ENCODE results near the gene PRR12.
"Not testable (repeated sequence)": the region's sequence is repeated elsewhere in the genome, so short reads cannot be mapped to it uniquely, and the experiment has no call there.

Gene PRR12

DNA sequence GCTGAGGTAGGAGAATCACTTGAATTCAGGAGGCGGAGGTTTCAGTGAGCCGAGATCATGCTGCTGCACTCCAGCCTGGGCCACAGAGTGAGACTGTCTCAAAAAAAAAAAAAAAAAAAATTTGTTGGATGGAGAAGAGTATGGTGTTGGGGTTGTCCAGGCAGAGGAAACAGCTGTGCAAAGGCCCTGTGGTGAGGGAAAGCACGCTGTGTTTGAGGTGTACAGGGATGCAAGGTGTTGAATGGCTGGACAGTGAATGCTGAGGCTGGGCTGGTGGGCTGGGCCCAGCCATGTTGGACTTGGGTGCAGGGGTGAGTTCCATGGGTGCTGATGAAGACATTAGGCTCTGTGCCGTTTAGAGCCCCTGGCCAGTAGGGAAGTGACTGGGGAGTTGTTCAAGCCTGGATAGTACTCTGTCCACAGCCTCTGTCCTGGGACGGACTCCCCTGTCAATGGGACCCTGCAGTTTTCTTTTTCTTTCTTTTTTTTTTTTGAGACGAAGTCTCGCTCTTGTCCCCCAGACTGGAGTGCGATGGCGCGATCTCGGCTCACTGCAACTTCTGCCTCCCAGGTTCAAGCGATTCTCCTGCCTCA is 18.6 kb downstream of the PRR12 start:
- Mint-ChIP-seq H3K27ac (peak overlapping the region; percentile 25), H3K27me3 (ENCODE audit: low read depth, poor library complexity) (no peaks in the 10 kb centered on the region), H3K4me3 (no peak overlapping the region), H3K36me3 (ENCODE audit: low read depth) (peaks cover 42% of the 10 kb centered on the region), H3K9me3 (no peaks in the 10 kb centered on the region), H3K4me1 (no peaks in the 10 kb centered on the region)
- no peak for DNase-seq
- TF ChIP-seq, protein P1, sequence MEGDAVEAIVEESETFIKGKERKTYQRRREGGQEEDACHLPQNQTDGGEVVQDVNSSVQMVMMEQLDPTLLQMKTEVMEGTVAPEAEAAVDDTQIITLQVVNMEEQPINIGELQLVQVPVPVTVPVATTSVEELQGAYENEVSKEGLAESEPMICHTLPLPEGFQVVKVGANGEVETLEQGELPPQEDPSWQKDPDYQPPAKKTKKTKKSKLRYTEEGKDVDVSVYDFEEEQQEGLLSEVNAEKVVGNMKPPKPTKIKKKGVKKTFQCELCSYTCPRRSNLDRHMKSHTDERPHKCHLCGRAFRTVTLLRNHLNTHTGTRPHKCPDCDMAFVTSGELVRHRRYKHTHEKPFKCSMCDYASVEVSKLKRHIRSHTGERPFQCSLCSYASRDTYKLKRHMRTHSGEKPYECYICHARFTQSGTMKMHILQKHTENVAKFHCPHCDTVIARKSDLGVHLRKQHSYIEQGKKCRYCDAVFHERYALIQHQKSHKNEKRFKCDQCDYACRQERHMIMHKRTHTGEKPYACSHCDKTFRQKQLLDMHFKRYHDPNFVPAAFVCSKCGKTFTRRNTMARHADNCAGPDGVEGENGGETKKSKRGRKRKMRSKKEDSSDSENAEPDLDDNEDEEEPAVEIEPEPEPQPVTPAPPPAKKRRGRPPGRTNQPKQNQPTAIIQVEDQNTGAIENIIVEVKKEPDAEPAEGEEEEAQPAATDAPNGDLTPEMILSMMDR (IDR thresholded peaks at IDR 0.05) = no peak

- H3K27ac Mint-ChIP-seq = peak overlapping the region; percentile 72
- TF ChIP-seq, protein P1 (IDR thresholded peaks at IDR 0.05) = no peak
- no peak for DNase-seq
- peaks cover 62% of the 10 kb centered on the region for H3K36me3 Mint-ChIP-seq (ENCODE audit: low read depth)
- H3K27me3 Mint-ChIP-seq (ENCODE audit: low read depth, poor library complexity) = no peaks in the 10 kb centered on the region
- no peaks in the 10 kb centered on the region for H3K4me1 Mint-ChIP-seq
- H3K9me3 Mint-ChIP-seq = no peaks in the 10 kb centered on the region
- no peak overlapping the region for H3K4me3 Mint-ChIP-seq
Observed at GRCh38 chr19:49613374-49613773, 22.4 kb downstream of the PRR12 start.

DNA sequence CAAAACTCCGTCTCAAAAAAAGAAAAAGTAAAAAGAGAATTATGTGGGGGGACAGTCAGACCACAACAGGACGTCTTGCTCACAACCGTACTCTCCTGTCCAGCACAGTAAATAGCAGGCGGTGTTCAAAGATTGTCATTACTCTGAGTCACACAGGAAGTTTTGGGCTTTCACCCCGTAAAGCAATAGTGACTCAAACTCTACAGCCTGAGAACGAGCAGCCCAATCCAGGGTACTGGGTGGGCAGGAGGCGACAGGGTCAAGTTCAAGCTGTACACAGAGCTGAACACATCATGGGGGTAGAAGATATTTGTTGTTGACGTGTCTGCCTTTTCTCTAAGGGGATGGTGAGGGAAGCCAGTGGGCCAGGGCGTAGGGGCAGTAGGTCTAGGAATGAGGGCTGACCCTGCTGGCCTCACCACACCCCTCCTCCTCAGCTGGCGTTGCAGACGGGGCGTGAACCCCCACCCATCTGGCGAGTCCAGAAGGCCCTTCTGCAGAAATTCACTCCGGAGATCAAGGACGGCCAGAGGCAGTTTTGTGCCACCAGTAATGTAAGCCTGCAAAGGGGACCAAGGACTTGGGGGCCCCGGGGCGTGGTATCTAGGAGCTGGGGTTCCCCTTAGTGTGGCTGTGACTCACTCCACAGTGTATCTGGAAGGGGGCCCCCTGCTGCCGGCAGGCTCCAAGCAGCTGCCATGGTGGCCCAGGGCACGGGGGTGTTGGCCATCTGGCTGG is 23.3 kb downstream of the PRR12 start:
- H3K27me3 Mint-ChIP-seq (ENCODE audit: low read depth, poor library complexity) = no peaks in the 10 kb centered on the region
- DNase-seq = no peak
- H3K36me3 Mint-ChIP-seq (ENCODE audit: low read depth) = peaks cover 62% of the 10 kb centered on the region
- no peaks in the 10 kb centered on the region for H3K9me3 Mint-ChIP-seq
- TF ChIP-seq, protein P1 (IDR thresholded peaks at IDR 0.05) = no peak
- no peaks in the 10 kb centered on the region for H3K4me1 Mint-ChIP-seq
- H3K4me3 Mint-ChIP-seq = no peak overlapping the region
- peak overlapping the region; percentile 90 for H3K27ac Mint-ChIP-seq

DNA sequence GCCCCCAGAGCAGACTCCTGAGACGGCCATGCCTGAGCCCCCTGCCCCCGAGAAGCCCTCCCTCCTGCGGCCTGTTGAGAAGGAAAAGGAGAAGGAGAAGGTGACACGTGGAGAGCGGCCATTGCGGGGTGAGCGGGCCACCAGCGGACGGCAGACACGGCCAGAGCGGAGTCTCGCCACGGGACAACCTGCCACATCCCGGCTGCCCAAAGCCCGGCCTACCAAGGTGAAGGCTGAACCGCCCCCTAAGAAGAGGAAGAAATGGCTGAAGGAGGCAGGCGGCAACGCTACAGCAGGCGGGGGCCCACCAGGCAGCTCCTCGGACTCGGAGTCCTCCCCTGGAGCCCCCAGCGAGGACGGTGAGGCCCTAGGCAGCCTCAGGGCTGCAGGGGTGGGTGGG is 24.9 kb downstream of the PRR12 start:
- H3K27me3 Mint-ChIP-seq (ENCODE audit: low read depth, poor library complexity) = no peaks in the 10 kb centered on the region
- peaks cover 53% of the 10 kb centered on the region for H3K36me3 Mint-ChIP-seq (ENCODE audit: low read depth)
- H3K4me1 Mint-ChIP-seq = no peaks in the 10 kb centered on the region
- no peak for DNase-seq
- no peaks in the 10 kb centered on the region for H3K9me3 Mint-ChIP-seq
- TF ChIP-seq, protein P1 (IDR thresholded peaks at IDR 0.05) = no peak
- H3K4me3 Mint-ChIP-seq = no peak overlapping the region
- no peak overlapping the region for H3K27ac Mint-ChIP-seq

DNA sequence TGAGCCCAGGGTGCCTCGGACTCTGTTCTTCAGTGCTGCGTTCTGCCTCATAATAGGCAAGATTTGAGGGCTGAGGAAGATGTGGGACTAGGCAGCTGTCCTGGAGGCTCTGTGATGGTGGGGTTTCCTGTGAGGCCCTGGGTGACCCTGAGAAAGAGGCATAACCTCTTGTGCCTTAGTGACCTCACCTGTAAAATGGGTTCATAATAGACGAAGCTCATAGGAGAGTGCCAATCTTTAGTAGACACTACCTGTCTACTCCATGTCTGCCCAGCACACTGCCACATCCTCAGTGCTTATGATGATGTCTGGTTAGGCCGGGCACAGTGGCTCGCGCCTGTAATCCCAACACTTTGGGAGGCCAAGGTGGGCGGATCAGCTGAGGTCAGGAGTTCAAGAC is 25.6 kb downstream of the PRR12 start:
- TF ChIP-seq, protein P1 (IDR thresholded peaks at IDR 0.05) = no peak
- no peaks in the 10 kb centered on the region for H3K27me3 Mint-ChIP-seq (ENCODE audit: low read depth, poor library complexity)
- no peak overlapping the region for H3K27ac Mint-ChIP-seq
- no peaks in the 10 kb centered on the region for H3K9me3 Mint-ChIP-seq
- no peak overlapping the region for H3K4me3 Mint-ChIP-seq
- no peak for DNase-seq
- H3K4me1 Mint-ChIP-seq = no peaks in the 10 kb centered on the region
- H3K36me3 Mint-ChIP-seq (ENCODE audit: low read depth) = peaks cover 53% of the 10 kb centered on the region

DNA sequence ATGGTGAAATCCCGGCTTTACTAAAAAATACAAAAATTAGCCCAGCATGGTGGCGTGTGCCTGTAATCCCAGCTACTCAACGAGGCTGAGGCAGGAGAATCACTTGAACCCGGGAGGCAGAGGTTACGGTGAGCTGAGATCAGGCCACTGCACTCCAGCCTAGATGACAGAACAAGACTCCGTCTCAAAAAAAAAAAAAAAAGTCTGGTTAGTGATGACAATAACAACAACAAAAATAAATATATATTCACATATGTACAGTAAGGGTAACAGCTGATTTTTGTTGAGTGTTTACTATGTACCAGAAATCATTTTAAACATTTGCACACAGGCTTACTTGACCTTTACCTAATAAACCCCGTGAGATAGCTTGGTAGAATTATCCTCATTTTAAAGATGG is 26.0 kb downstream of the PRR12 start:
- Mint-ChIP-seq H3K27me3 (ENCODE audit: low read depth, poor library complexity) (peaks cover under 1% of the 10 kb centered on the region), H3K4me1 (no peaks in the 10 kb centered on the region), H3K4me3 (no peak overlapping the region), H3K36me3 (ENCODE audit: low read depth) (peaks cover 57% of the 10 kb centered on the region), H3K9me3 (no peaks in the 10 kb centered on the region), H3K27ac (no peak overlapping the region)
- TF ChIP-seq, protein P1 (IDR thresholded peaks at IDR 0.05) = no peak
- DNase-seq = no peak

GRCh38 chr19:49617860-49618259 is 26.9 kb downstream of the PRR12 start:
- H3K27ac Mint-ChIP-seq; H3K4me1 Mint-ChIP-seq; H3K27me3 Mint-ChIP-seq (ENCODE audit: low read depth, poor library complexity); H3K4me3 Mint-ChIP-seq; DNase-seq; H3K9me3 Mint-ChIP-seq: not testable (repeated sequence)
- peaks cover 63% of the 10 kb centered on the region for H3K36me3 Mint-ChIP-seq (ENCODE audit: low read depth)

All from nephron progenitor cell (in vitro differentiated cells).